Measurements from ENCODE around the gene DENND4A. TPM values are rescaled to one million over a fixed set of nuclear protein-coding genes. Genes with fewer than 3 reads are reported as not detected.
"Not testable (repeated sequence)": the region's sequence is repeated elsewhere in the genome, so short reads cannot be mapped to it uniquely, and the experiment has no call there.

The DENND4A gene
- total RNA-seq, 2 donors from 2014 or later: 26.8 to 49.7 TPM

GRCh38 chr15:65824031-65824743, 32.1 kb upstream of the DENND4A start:
- Mint-ChIP-seq H3K36me3 (no peaks in the 10 kb centered on the region), H3K9me3 (no peaks in the 10 kb centered on the region), H3K27ac (no peak overlapping the region)
- ATAC-seq (peak; percentile 15 to 18), DNase-seq (ENCODE audit: low spot score in 2 of 2) (no peak)

- ATAC-seq (no peak), DNase-seq (ENCODE audit: low spot score in 2 of 2) (no peak)
- Mint-ChIP-seq H3K27ac (no peak overlapping the region), H3K36me3 (no peaks in the 10 kb centered on the region), H3K9me3 (no peaks in the 10 kb centered on the region)
Measured at GRCh38 chr15:65822316-65822715, 30.2 kb upstream of the DENND4A start.

GRCh38 chr15:65821070-65821469, 29.0 kb upstream of the DENND4A start:
- no peaks in the 10 kb centered on the region for H3K36me3 Mint-ChIP-seq
- ATAC-seq: no peak
- H3K27ac Mint-ChIP-seq: peak overlapping the region in 1 of 2 donors; percentile 94
- H3K9me3 Mint-ChIP-seq: peaks cover 0 to 5% of the 10 kb centered on the region in 2 donors
- DNase-seq (ENCODE audit: low spot score in 2 of 2): no peak

- DNase-seq (ENCODE audit: low spot score in 2 of 2) (no peak), ATAC-seq (peak; percentile 25 to 30)
- H3K27ac Mint-ChIP-seq: peak overlapping the region; percentile 86 to 94
- no peaks in the 10 kb centered on the region for H3K36me3 Mint-ChIP-seq
- peaks cover 0 to 5% of the 10 kb centered on the region in 2 donors for H3K9me3 Mint-ChIP-seq
Measured at GRCh38 chr15:65819563-65819960, 27.5 kb upstream of the DENND4A start.

- DNase-seq (ENCODE audit: low spot score in 2 of 2) (no peak), ATAC-seq (peak; percentile 84 to 91)
- peak overlapping the region; percentile 86 to 94 for H3K27ac Mint-ChIP-seq
- no peaks in the 10 kb centered on the region for H3K36me3 Mint-ChIP-seq
- H3K9me3 Mint-ChIP-seq: peaks cover 0 to 5% of the 10 kb centered on the region in 2 donors
Measured at GRCh38 chr15:65818927-65819562, 27.0 kb upstream of the DENND4A start.

- Mint-ChIP-seq H3K27ac (peak overlapping the region; percentile 0 to 83), H3K36me3 (peaks cover 5 to 7% of the 10 kb centered on the region in 2 donors), H3K9me3 (peaks cover 5 to 11% of the 10 kb centered on the region in 2 donors)
- DNase-seq (ENCODE audit: low spot score in 2 of 2): peak in 1 of 2 donors; percentile 64
- peak; percentile 31 to 65 for ATAC-seq
Measured at GRCh38 chr15:65816441-65816840, 24.3 kb upstream of the DENND4A start.

- Mint-ChIP-seq H3K27ac (peak overlapping the region; percentile 0 to 83), H3K9me3 (peaks cover 5 to 11% of the 10 kb centered on the region in 2 donors)
- not testable (repeated sequence) for DNase-seq (ENCODE audit: low spot score in 2 of 2); H3K36me3 Mint-ChIP-seq; ATAC-seq
Measured at GRCh38 chr15:65816008-65816407, 23.9 kb upstream of the DENND4A start.

- H3K9me3 Mint-ChIP-seq: peaks cover 5 to 13% of the 10 kb centered on the region in 2 donors
- DNase-seq (ENCODE audit: low spot score in 2 of 2); ATAC-seq; H3K27ac Mint-ChIP-seq; H3K36me3 Mint-ChIP-seq: not testable (repeated sequence)
Measured at GRCh38 chr15:65814271-65814670, 22.2 kb upstream of the DENND4A start.

- Mint-ChIP-seq H3K36me3 (peaks cover 5 to 7% of the 10 kb centered on the region in 2 donors), H3K27ac (no peak overlapping the region), H3K9me3 (peaks cover 5 to 14% of the 10 kb centered on the region in 2 donors)
- no peak for DNase-seq (ENCODE audit: low spot score in 2 of 2)
- ATAC-seq: no peak
Measured at GRCh38 chr15:65812916-65813315, 20.8 kb upstream of the DENND4A start.

- no peak overlapping the region for H3K27ac Mint-ChIP-seq
Measured at GRCh38 chr15:65812467-65812866, 20.4 kb upstream of the DENND4A start.

GRCh38 chr15:65811835-65812234, 19.7 kb upstream of the DENND4A start:
- Mint-ChIP-seq H3K36me3 (peaks cover 5 to 7% of the 10 kb centered on the region in 2 donors), H3K27ac (peak overlapping the region in 1 of 2 donors; percentile 85), H3K9me3 (peaks cover 5 to 14% of the 10 kb centered on the region in 2 donors)
- no peak for DNase-seq (ENCODE audit: low spot score in 2 of 2)
- ATAC-seq: no peak

More at GRCh38 chr15:65812467-65812866, 20.4 kb upstream of the DENND4A start:
- ATAC-seq (no peak), DNase-seq (ENCODE audit: low spot score in 2 of 2) (no peak)
- Mint-ChIP-seq H3K36me3 (peaks cover 5 to 7% of the 10 kb centered on the region in 2 donors), H3K9me3 (peaks cover 5 to 14% of the 10 kb centered on the region in 2 donors)

GRCh38 chr15:65811011-65811733, 19.1 kb upstream of the DENND4A start:
- ATAC-seq: peak in 1 of 2 donors; percentile 46
- DNase-seq (ENCODE audit: low spot score in 2 of 2); H3K36me3 Mint-ChIP-seq: not testable (repeated sequence)
- H3K9me3 Mint-ChIP-seq: peaks cover 5 to 10% of the 10 kb centered on the region in 2 donors
- H3K27ac Mint-ChIP-seq: peak overlapping the region in 1 of 2 donors; percentile 85

GRCh38 chr15:65806397-65806796, 14.3 kb upstream of the DENND4A start:
- Mint-ChIP-seq H3K27ac (no peak overlapping the region), H3K36me3 (no peaks in the 10 kb centered on the region), H3K9me3 (peaks cover 0 to 3% of the 10 kb centered on the region in 2 donors)
- DNase-seq (ENCODE audit: low spot score in 2 of 2) (no peak), ATAC-seq (no peak)

GRCh38 chr15:65805019-65805745, 13.1 kb upstream of the DENND4A start:
- ATAC-seq (peak; percentile 79 to 92), DNase-seq (ENCODE audit: low spot score in 2 of 2) (no peak)
- Mint-ChIP-seq H3K36me3 (no peaks in the 10 kb centered on the region), H3K27ac (peak overlapping the region in 1 of 2 donors; percentile 47), H3K9me3 (peaks cover 0 to 3% of the 10 kb centered on the region in 2 donors)

GRCh38 chr15:65804252-65804931, 12.3 kb upstream of the DENND4A start:
- ATAC-seq: peak in 1 of 2 donors; percentile 13
- H3K9me3 Mint-ChIP-seq: peaks cover 0 to 2% of the 10 kb centered on the region in 2 donors
- H3K36me3 Mint-ChIP-seq: no peaks in the 10 kb centered on the region
- DNase-seq (ENCODE audit: low spot score in 2 of 2): no peak
- peak overlapping the region; percentile 47 to 80 for H3K27ac Mint-ChIP-seq

Data from activated naive CD4-positive, alpha-beta T cell treated with anti-CD3 and anti-CD28 coated beads, Interleukin-2, amount 50 U/mL, for 72 hours (primary cell).